HG02981 (cell line): ENCODE data around the gene SLC30A9.

Experiments used
- ATAC-seq: cut with Tn5 transposase; IDR thresholded peaks from one replicate; pipeline ENCODE4 v1.9.1; 2021; ENCODE audit warnings: mild to moderate bottlenecking, moderate library complexity; ENCODE audit not compliant: unreplicated experiment

The SLC30A9 gene

GRCh38 chr4:42132099-42132498, 141.8 kb downstream of the SLC30A9 start:
- no peak for ATAC-seq

GRCh38 chr4:42133006-42133405, 142.7 kb downstream of the SLC30A9 start:
- no peak for ATAC-seq

- no peak for ATAC-seq
Measured at GRCh38 chr4:42136371-42136770, 146.0 kb downstream of the SLC30A9 start.
